Breast epithelium (tissue), 3 donors: Measurements from ENCODE around the gene FITM1.

Experiments
- POLR2A ChIP-seq: fragments of 450-650 bp; IDR thresholded peaks from one replicate; pipeline ENCODE4 v1.6.1; 2016; ENCODE audit warnings: antibody characterized with exemption, mild to moderate bottlenecking, moderate library complexity
- TF ChIP-seq, protein P1 (sequence below), 3 donors: fragments of 450-650 bp; IDR thresholded peaks; one replicate each; pipeline ENCODE4 v1.5.1; 2016 to 2017; ENCODE audit warnings: antibody characterized with exemption in 3 of 3, mild to moderate bottlenecking in 3 of 3, moderate library complexity in 3 of 3

DNA sequence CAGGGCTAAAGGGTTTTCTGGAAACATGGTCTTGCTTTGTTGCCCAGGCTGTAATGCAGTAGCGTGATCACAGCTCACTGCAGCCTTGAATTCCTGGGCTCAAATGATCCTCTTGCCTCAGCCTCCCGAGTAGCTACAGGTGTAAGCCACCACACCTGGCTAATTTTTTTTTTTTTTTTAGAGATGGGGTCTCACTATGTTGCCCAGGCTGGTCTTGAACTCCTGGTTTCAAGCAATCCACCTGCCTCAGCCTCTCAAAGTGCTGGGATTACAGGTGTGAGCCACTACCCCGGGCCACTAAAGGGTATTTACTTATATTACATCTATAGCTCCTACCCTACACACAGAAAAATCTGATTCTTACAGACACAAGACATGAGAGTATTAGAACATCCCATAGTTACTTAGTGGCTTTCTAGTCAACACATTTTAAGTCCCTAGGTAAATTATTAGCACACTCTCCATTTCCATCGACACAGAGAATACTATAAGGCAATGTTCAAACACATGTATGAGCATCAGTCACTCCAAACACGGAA, 22.1 kb upstream of the FITM1 start:
- TF ChIP-seq POLR2A, result no peak
- TF ChIP-seq, protein P1, sequence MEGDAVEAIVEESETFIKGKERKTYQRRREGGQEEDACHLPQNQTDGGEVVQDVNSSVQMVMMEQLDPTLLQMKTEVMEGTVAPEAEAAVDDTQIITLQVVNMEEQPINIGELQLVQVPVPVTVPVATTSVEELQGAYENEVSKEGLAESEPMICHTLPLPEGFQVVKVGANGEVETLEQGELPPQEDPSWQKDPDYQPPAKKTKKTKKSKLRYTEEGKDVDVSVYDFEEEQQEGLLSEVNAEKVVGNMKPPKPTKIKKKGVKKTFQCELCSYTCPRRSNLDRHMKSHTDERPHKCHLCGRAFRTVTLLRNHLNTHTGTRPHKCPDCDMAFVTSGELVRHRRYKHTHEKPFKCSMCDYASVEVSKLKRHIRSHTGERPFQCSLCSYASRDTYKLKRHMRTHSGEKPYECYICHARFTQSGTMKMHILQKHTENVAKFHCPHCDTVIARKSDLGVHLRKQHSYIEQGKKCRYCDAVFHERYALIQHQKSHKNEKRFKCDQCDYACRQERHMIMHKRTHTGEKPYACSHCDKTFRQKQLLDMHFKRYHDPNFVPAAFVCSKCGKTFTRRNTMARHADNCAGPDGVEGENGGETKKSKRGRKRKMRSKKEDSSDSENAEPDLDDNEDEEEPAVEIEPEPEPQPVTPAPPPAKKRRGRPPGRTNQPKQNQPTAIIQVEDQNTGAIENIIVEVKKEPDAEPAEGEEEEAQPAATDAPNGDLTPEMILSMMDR (IDR thresholded peaks at IDR 0.05), result no peak
